ENCODE measurements around the gene DPT. TPM values are rescaled to one million over a fixed set of nuclear protein-coding genes. Genes with fewer than 3 reads are reported as not detected.

DPT gene
- total RNA-seq, 4 donors from 2014 or later: 131 to 725 (median 412) TPM

- no peak for TF ChIP-seq CTCF (IDR thresholded peaks at IDR 0.05; ENCODE audit: low read depth)
Measured at GRCh38 chr1:168735974-168736373, 7.0 kb upstream of the DPT start.

- TF ChIP-seq CTCF (IDR thresholded peaks at IDR 0.05; ENCODE audit: low read depth): no peak
Measured at GRCh38 chr1:168734946-168735345, 5.9 kb upstream of the DPT start.

- no peak for TF ChIP-seq CTCF (IDR thresholded peaks at IDR 0.05; ENCODE audit: low read depth)
Measured at GRCh38 chr1:168734271-168734670, 5.3 kb upstream of the DPT start.

GRCh38 chr1:168733241-168733640 lies 4.2 kb upstream of the DPT start:
- no peak for TF ChIP-seq CTCF (IDR thresholded peaks at IDR 0.05; ENCODE audit: low read depth)

- no peak for TF ChIP-seq CTCF (IDR thresholded peaks at IDR 0.05; ENCODE audit: low read depth)
Measured at GRCh38 chr1:168732736-168733135, 3.7 kb upstream of the DPT start.

GRCh38 chr1:168731244-168731953 lies 2.4 kb upstream of the DPT start:
- TF ChIP-seq CTCF (IDR thresholded peaks at IDR 0.05; ENCODE audit: low read depth): no peak

- TF ChIP-seq CTCF (IDR thresholded peaks at IDR 0.05; ENCODE audit: low read depth): no peak
Measured at GRCh38 chr1:168729405-168729802, 398 bp upstream of the DPT start.

All from subcutaneous adipose tissue (tissue), 4 donors.